Parietal lobe (tissue), 1 donor: Measurements from ENCODE around the gene MAGEB18. TPM values are rescaled to one million over a fixed set of nuclear protein-coding genes. Genes with fewer than 3 reads are reported as not detected.

Experiments
- total RNA-seq: library from RNA; depleted of rRNA; stranded (reverse); fragments of >200 nt; gene quantifications from one replicate; pipeline ENCODE4 v1.2.3, GENCODE V29; 2014

MAGEB18 gene
- total RNA-seq, result not detected

DNA sequence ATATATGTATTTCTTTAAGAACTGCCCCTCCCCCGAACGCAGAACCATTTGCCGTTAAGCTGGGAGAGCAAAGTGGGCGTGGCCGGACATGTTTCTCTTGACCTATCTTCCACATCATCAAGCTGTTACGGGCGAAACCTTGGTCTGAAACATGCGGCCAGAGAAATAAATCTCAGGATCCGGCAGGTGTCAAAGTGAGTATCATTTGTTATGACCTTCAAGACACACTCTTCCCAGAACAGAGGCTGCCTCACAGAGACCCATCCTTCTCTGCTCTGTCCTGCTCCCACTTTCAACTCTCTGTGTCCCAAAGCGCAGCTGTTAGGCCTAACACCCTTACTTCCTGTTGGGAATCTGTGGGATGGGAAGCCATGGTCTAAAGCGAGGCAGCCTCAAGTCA lies at the start of gene MAGEB18:
TSS of gene MAGEB18 (plus strand) at position 70 of the 400 bp plus-strand sequence. CDS start 643 bp downstream, outside the sequence.

DNA sequence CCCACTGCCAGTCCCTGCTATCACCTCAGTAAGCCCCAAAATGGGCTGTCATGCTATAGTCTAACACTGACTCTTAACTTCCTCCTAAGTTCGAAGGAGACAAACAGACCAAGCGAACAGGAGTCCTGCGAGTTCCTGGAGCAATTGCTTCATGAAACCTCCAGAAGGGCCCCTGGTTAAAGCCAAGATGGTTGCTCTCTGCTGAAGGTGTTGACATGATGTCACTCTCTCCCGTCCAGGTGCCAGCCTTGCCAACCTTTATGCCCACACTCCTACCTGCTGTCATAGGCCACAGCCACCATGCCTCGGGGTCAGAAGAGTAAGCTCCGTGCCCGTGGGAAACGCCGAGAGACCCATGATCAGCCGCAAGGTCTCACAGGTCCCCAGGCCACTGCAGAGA lies 22.2 kb downstream of the MAGEB18 start, which contains the start of gene MAGEB6B:
TSS of gene MAGEB6B (plus strand) at position 301 of the 400 bp plus-strand sequence. CDS start at position 301, 0 bp downstream.

Other genes starting within 250 kb of the MAGEB18 start
- gene MAGEB6B, start 22.3 kb downstream of the MAGEB18 start, total RNA-seq, result not detected
- not detected for gene MAGEB6, start 54.1 kb downstream of the MAGEB18 start, total RNA-seq
- not detected for gene MAGEB5, start 77.8 kb downstream of the MAGEB18 start, total RNA-seq